ENCODE results near the gene ATIC. TPM values are rescaled to one million over a fixed set of nuclear protein-coding genes. Genes with fewer than 3 reads are reported as not detected.

Gene ATIC
- total and polyA plus RNA-seq, 8 donors = 78.6 to 107 (median 97.9) TPM

- Histone ChIP-seq H3K4me1 (no peaks in the 10 kb centered on the region), H3K4me3 (no peak overlapping the region), H3K36me3 (no peaks in the 10 kb centered on the region), H3K27me3 (no peaks in the 10 kb centered on the region), H3K9me3 (no peaks in the 10 kb centered on the region), H3K27ac (no peak overlapping the region)
- peak; percentile 57 for ATAC-seq
- DNase-seq = no peak
- intact Hi-C loops (cut with DNase I) = no loop called here
- no peak for TF ChIP-seq CTCF (IDR thresholded peaks at IDR 0.05)
Observed at GRCh38 chr2:215275824-215276223, 36.0 kb upstream of the ATIC start.

- H3K27me3 ChIP-seq = no peaks in the 10 kb centered on the region
- H3K27ac ChIP-seq = no peak overlapping the region
- no peaks in the 10 kb centered on the region for H3K9me3 ChIP-seq
- ATAC-seq (peak; percentile 88), DNase-seq (peak in 1 of 4 donors; percentile 74)
- no peaks in the 10 kb centered on the region for H3K4me1 ChIP-seq
- no peak for TF ChIP-seq CTCF (IDR thresholded peaks at IDR 0.05)
- intact Hi-C loops (cut with DNase I) = no loop called here
- no peaks in the 10 kb centered on the region for H3K36me3 ChIP-seq
- H3K4me3 ChIP-seq = no peak overlapping the region
Observed at GRCh38 chr2:215277944-215278343, 33.9 kb upstream of the ATIC start.

GRCh38 chr2:215280326-215280725 is 31.5 kb upstream of the ATIC start:
- intact Hi-C loops (cut with DNase I) = no loop called here
- no peak for TF ChIP-seq CTCF (IDR thresholded peaks at IDR 0.05)

GRCh38 chr2:215283221-215283620 is 28.6 kb upstream of the ATIC start:
- intact Hi-C loops (cut with DNase I) = no loop called here
- H3K36me3 ChIP-seq = no peaks in the 10 kb centered on the region
- no peak for DNase-seq

More at GRCh38 chr2:215280326-215280725, 31.5 kb upstream of the ATIC start:
- no peak overlapping the region for H3K4me3 ChIP-seq
- no peak overlapping the region for H3K27ac ChIP-seq
- ATAC-seq (no peak), DNase-seq (no peak)
- no peaks in the 10 kb centered on the region for H3K4me1 ChIP-seq
- H3K9me3 ChIP-seq = no peaks in the 10 kb centered on the region
- H3K27me3 ChIP-seq = no peaks in the 10 kb centered on the region
- H3K36me3 ChIP-seq = no peaks in the 10 kb centered on the region

GRCh38 chr2:215286309-215286708 is 25.6 kb upstream of the ATIC start:
- no peaks in the 10 kb centered on the region for H3K27me3 ChIP-seq
- no peak for ATAC-seq
- intact Hi-C loops (cut with DNase I) = no loop called here
- no peak overlapping the region for H3K4me3 ChIP-seq
- no peak overlapping the region for H3K27ac ChIP-seq
- no peak for TF ChIP-seq CTCF (IDR thresholded peaks at IDR 0.05)
- no peak for DNase-seq
- H3K4me1 ChIP-seq = no peaks in the 10 kb centered on the region
- H3K9me3 ChIP-seq = no peaks in the 10 kb centered on the region
- no peaks in the 10 kb centered on the region for H3K36me3 ChIP-seq

More at GRCh38 chr2:215283221-215283620, 28.6 kb upstream of the ATIC start:
- Histone ChIP-seq H3K4me1 (no peaks in the 10 kb centered on the region), H3K4me3 (no peak overlapping the region), H3K27me3 (no peaks in the 10 kb centered on the region), H3K27ac (no peak overlapping the region), H3K9me3 (no peaks in the 10 kb centered on the region)
- TF ChIP-seq CTCF (IDR thresholded peaks at IDR 0.05) = no peak
- no peak for ATAC-seq
